Camera-type eye (tissue), 1 donor: ENCODE results near the gene ME2. TPM values are rescaled to one million over a fixed set of nuclear protein-coding genes. Genes with fewer than 3 reads are reported as not detected.

ENCODE experiments used
- total RNA-seq: library from RNA; depleted of rRNA; stranded (reverse); fragments of >200 nt; gene quantifications from one replicate; pipeline ENCODE4 v1.2.3, GENCODE V29; 2014

Gene ME2
- 61.8 TPM for total RNA-seq

GRCh38 chr18:50878345-50879301 lies at the start of gene ME2:
Gene ME2, plus strand, starts transcription at chr18:50879118. Its CDS starts 16,703 bp downstream, at chr18:50895821.

GRCh38 chr18:50967714-50968661 lies 89.1 kb downstream of the ME2 start, which contains the start of gene ELAC1:
Gene ELAC1, plus strand, starts transcription at chr18:50968040. Its CDS starts 6,365 bp downstream, at chr18:50974405.

Other genes with a start within 250 kb of the ME2 start
- gene MRO, start 59.1 kb upstream of the ME2 start, total RNA-seq = 1.3 TPM
- gene ELAC1, start 88.9 kb downstream of the ME2 start, total RNA-seq = 11.8 TPM
- 216 TPM for gene SMAD4, start 151.1 kb downstream of the ME2 start, total RNA-seq